ENCODE data around the gene GPC5.

DNA sequence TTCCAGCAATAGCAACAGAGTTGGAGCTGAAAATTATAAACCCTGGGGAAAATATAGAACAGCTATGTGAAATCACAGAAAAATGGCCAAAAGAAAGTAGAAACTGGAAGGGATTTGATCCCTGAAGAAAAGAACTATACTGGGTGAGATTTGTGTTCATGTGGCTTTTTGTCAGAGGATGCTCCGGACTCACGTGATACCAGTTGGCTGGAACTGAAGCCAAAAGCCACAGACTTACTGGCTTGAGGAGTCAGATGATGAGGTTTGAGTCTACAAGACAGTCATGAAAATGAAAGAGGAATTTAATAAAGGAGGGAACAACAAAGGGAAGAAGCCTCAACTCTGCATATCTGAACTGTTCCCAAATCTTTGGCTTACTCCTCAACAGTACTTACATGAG lies 427.1 kb downstream of the GPC5 start:
- no peak for TF ChIP-seq REST (IDR thresholded peaks at IDR 0.05; ENCODE audit: insufficient read depth in 1 of 2, low read depth in 2 of 2, low read length in 1 of 2)
- TF ChIP-seq, protein P1, sequence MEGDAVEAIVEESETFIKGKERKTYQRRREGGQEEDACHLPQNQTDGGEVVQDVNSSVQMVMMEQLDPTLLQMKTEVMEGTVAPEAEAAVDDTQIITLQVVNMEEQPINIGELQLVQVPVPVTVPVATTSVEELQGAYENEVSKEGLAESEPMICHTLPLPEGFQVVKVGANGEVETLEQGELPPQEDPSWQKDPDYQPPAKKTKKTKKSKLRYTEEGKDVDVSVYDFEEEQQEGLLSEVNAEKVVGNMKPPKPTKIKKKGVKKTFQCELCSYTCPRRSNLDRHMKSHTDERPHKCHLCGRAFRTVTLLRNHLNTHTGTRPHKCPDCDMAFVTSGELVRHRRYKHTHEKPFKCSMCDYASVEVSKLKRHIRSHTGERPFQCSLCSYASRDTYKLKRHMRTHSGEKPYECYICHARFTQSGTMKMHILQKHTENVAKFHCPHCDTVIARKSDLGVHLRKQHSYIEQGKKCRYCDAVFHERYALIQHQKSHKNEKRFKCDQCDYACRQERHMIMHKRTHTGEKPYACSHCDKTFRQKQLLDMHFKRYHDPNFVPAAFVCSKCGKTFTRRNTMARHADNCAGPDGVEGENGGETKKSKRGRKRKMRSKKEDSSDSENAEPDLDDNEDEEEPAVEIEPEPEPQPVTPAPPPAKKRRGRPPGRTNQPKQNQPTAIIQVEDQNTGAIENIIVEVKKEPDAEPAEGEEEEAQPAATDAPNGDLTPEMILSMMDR (IDR thresholded peaks at IDR 0.05): no peak
- TF ChIP-seq POLR2AphosphoS5 (IDR thresholded peaks at IDR 0.05; ENCODE audit: low read depth, low read length): no peak
- TF ChIP-seq TCF7L2 (IDR thresholded peaks at IDR 0.05; ENCODE audit: low read depth, low read length): no peak
